Natural killer cell (primary cell): ENCODE measurements around the gene DAAM2. TPM values are rescaled to one million over a fixed set of nuclear protein-coding genes. Genes with fewer than 3 reads are reported as not detected.

ENCODE experiments used
- ATAC-seq, 3 donors: fragments of 150-1000 bp in 2 of 3; fragments of 200-7000 bp in 1 of 3; cut with Tn5 transposase; 1 replicate in 1 of 3; 2 replicates in 2 of 3; pipeline ENCODE4 v1.10.0; 2021; ENCODE audit warnings: mild to moderate bottlenecking in 2 of 3, moderate library complexity in 2 of 3
- DNase-seq, 2 donors: peaks; one replicate each; pipeline versions ENCODE4 v3.0.0 to v3.0.0-alpha.2; 2013 to 2021; ENCODE audit warnings: mixed read lengths in 1 of 2
- H3K27ac ChIP-seq: one replicate; pipeline ENCODE4 v1.5.1; 2013; ENCODE audit warnings: mild to moderate bottlenecking, low read length
- H3K27me3 ChIP-seq: one replicate; pipeline ENCODE4 v1.6.1; 2013; ENCODE audit warnings: low read length; ENCODE audit not compliant: control insufficient read depth, insufficient read depth
- H3K36me3 ChIP-seq: one replicate; pipeline ENCODE4 v1.6.1; 2013; ENCODE audit warnings: low read length; ENCODE audit not compliant: control insufficient read depth, insufficient read depth
- H3K4me1 ChIP-seq: one replicate; pipeline ENCODE4 v1.6.1; 2013; ENCODE audit warnings: low read length; ENCODE audit not compliant: control insufficient read depth, insufficient read depth
- H3K4me3 ChIP-seq: one replicate; pipeline ENCODE4 v1.5.1; 2013; ENCODE audit warnings: low read length
- H3K9me3 ChIP-seq: one replicate; pipeline ENCODE4 v1.6.1; 2013; ENCODE audit warnings: low read length; ENCODE audit not compliant: control insufficient read depth, insufficient read depth
- H3K27ac Mint-ChIP-seq, 2 donors: one replicate each; pipeline ENCODE4 v1.8.0; 2022; ENCODE audit warnings: mild to moderate bottlenecking in 2 of 2, mixed read lengths in 2 of 2, moderate library complexity in 1 of 2
- H3K27me3 Mint-ChIP-seq, 2 donors: one replicate each; pipeline ENCODE4 v1.8.0; 2022; ENCODE audit warnings: low read depth in 2 of 2, mixed read lengths in 2 of 2
- H3K36me3 Mint-ChIP-seq: one replicate; pipeline ENCODE4 v1.8.0; 2022; ENCODE audit warnings: mixed read lengths
- H3K4me1 Mint-ChIP-seq, 2 donors: one replicate each; pipeline ENCODE4 v1.8.0; 2022; ENCODE audit warnings: mixed read lengths in 2 of 2
- H3K4me3 Mint-ChIP-seq: one replicate; pipeline ENCODE4 v1.8.0; 2022; ENCODE audit warnings: mild to moderate bottlenecking, moderate library complexity, mixed read lengths
- H3K9me3 Mint-ChIP-seq, 2 donors: one replicate each; pipeline ENCODE4 v1.8.0; 2022; ENCODE audit warnings: mixed read lengths in 2 of 2
- WGBS: methylation state at CpG from one replicate; pipeline ENCODE4 v1.1.7; 2013; ENCODE audit warnings: missing lambda C conversion rate; ENCODE audit not compliant: insufficient coverage; 5-methylcytosine and 5-hydroxymethylcytosine counted together
- intact Hi-C: fragments of 100-400 bp; cut with micrococcal nuclease; formaldehyde crosslinking; loops from one replicate; pipeline ENCODE4 v1.14.2; 2022
- total RNA-seq, 4 donors: library from RNA; stranded (reverse); fragments of 120-200 nt in 1 of 4; gene quantifications; one replicate each; pipeline versions ENCODE4 v1.2.3 to v1.2.4, GENCODE V29; 2013 to 2022
- TF ChIP-seq, protein P1 (sequence below): fragments of 200-600 bp; IDR thresholded peaks from one replicate; pipeline ENCODE4 v1.8.0; 2022; ENCODE audit warnings: antibody characterized with exemption

The DAAM2 gene
- total RNA-seq, 3 donors from 2014 or later (not counting 1 experiment from before 2014, with no cell fraction given): not detected

DNA sequence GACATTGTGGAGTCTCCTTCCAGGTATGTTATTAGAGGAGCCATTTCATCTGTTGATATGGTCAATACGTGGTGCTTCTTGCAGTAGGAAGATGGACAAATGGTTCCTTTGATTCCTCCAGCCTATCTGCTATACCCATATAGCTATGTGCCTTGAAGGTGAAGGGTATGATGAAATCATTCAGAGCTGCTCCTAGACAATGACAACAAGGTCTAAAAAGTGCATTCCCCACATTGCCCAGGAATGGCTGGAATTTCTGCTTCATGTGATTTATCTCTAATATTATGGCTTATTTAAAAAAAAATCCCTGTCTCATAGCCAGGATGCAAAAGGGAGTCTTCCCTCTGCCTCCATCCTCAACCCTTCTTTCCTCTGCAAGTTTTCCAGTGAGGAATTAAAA is 14.1 kb downstream of the DAAM2 start:
- Mint-ChIP-seq H3K9me3 (no peaks in the 10 kb centered on the region), H3K36me3 (no peaks in the 10 kb centered on the region), H3K4me3 (no peak overlapping the region), H3K4me1 (no peaks in the 10 kb centered on the region), H3K27ac (no peak overlapping the region), H3K27me3 (peaks cover 20% of the 10 kb centered on the region in 2 donors)
- intact Hi-C loops: no loop called here
- no peak for DNase-seq
- H3K4me3 ChIP-seq: no peak overlapping the region
- WGBS: 60% methylated on average over 1 of the region's 1 CpG
- no peaks in the 10 kb centered on the region for H3K36me3 ChIP-seq
- H3K27me3 ChIP-seq: no peaks in the 10 kb centered on the region
- no peak overlapping the region for H3K27ac ChIP-seq
- TF ChIP-seq, protein P1, sequence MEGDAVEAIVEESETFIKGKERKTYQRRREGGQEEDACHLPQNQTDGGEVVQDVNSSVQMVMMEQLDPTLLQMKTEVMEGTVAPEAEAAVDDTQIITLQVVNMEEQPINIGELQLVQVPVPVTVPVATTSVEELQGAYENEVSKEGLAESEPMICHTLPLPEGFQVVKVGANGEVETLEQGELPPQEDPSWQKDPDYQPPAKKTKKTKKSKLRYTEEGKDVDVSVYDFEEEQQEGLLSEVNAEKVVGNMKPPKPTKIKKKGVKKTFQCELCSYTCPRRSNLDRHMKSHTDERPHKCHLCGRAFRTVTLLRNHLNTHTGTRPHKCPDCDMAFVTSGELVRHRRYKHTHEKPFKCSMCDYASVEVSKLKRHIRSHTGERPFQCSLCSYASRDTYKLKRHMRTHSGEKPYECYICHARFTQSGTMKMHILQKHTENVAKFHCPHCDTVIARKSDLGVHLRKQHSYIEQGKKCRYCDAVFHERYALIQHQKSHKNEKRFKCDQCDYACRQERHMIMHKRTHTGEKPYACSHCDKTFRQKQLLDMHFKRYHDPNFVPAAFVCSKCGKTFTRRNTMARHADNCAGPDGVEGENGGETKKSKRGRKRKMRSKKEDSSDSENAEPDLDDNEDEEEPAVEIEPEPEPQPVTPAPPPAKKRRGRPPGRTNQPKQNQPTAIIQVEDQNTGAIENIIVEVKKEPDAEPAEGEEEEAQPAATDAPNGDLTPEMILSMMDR: no peak
- H3K4me1 ChIP-seq: no peaks in the 10 kb centered on the region
- no peak for ATAC-seq
- no peaks in the 10 kb centered on the region for H3K9me3 ChIP-seq

DNA sequence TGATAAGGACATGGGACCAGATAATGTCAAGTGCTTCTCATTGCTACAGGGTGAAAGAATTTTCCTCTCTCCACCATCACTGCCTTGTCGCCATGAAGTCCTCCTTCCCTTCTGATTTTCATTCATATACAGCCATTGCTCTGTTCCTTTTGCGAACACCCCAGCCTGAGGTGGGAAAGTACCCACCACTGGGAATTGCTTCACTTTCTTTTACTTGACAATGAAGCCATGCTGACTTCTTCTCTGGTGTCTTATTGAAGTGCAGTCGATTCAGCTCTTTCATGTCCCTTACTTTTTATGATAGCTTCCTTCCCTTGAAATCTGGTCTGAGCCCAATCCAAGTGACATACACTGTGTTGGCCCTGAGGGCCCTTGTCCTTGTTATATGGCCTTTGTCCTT is 16.2 kb downstream of the DAAM2 start:
- Histone ChIP-seq H3K4me3 (no peak overlapping the region), H3K36me3 (no peaks in the 10 kb centered on the region), H3K27me3 (no peaks in the 10 kb centered on the region), H3K4me1 (no peaks in the 10 kb centered on the region), H3K9me3 (no peaks in the 10 kb centered on the region), H3K27ac (no peak overlapping the region)
- 84% methylated on average over 3 of the region's 3 CpGs for WGBS
- H3K4me3 Mint-ChIP-seq: no peak overlapping the region
- ATAC-seq (no peak), DNase-seq (no peak)
- TF ChIP-seq, protein P1: no peak
- no peaks in the 10 kb centered on the region for H3K4me1 Mint-ChIP-seq
- no peaks in the 10 kb centered on the region for H3K36me3 Mint-ChIP-seq
- peaks cover 13 to 17% of the 10 kb centered on the region in 2 donors for H3K27me3 Mint-ChIP-seq
- no peaks in the 10 kb centered on the region for H3K9me3 Mint-ChIP-seq
- no peak overlapping the region for H3K27ac Mint-ChIP-seq
- intact Hi-C loops: no loop called here

DNA sequence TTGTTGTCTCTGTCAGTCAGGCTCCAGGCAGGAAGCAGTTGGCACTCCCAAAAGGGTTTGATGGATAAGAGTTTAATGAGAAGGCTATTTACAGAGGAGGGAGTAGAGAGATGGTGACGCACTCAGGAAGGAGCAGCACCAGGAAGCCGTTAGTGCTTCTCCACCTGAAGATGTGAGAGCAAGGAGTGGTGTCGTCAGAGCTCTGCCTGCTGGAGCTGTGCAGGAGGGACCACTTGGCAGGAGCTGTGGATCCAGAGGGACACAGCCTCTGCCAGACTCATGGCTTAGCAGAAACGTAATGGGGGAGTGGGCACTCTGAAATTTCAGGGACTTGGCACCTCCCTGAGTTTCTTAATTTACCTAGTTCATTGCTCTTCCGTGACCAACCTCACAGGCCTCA is 16.8 kb downstream of the DAAM2 start:
- no peaks in the 10 kb centered on the region for H3K27me3 ChIP-seq
- no peaks in the 10 kb centered on the region for H3K36me3 Mint-ChIP-seq
- no peak overlapping the region for H3K4me3 Mint-ChIP-seq
- WGBS: 67% methylated on average over 5 of the region's 5 CpGs
- H3K36me3 ChIP-seq: no peaks in the 10 kb centered on the region
- peaks cover 13 to 17% of the 10 kb centered on the region in 2 donors for H3K27me3 Mint-ChIP-seq
- H3K9me3 Mint-ChIP-seq: no peaks in the 10 kb centered on the region
- DNase-seq (no peak), ATAC-seq (no peak)
- no peaks in the 10 kb centered on the region for H3K4me1 Mint-ChIP-seq
- H3K27ac Mint-ChIP-seq: no peak overlapping the region
- TF ChIP-seq, protein P1: no peak
- H3K27ac ChIP-seq: no peak overlapping the region
- H3K4me1 ChIP-seq: no peaks in the 10 kb centered on the region
- intact Hi-C loops: no loop called here
- no peak overlapping the region for H3K4me3 ChIP-seq
- no peaks in the 10 kb centered on the region for H3K9me3 ChIP-seq

DNA sequence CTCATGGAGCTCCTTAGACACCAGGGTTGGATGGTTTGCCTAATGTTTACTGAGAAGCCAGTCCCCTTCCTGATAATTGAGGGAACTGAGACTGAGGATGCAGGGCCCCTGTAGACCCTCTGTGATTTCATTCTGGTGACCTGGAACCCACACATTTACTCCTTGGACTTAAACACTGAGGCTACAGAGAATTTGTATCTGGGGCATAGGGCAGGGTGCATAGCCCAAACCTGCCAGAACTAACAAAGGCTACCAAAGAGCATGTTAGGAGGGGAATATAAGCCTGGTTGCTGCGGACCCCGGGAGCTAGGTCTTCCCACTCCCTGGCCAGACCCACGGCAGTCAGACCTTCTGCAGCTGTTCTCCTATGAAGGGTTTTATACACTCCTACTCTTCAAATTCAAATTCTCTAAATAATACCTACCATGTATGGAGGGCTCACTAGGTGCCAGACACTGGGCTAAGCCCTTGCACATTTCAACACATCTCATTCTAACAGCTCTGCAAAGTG is 19.7 kb downstream of the DAAM2 start:
- H3K4me1 ChIP-seq: no peaks in the 10 kb centered on the region
- Mint-ChIP-seq H3K27ac (no peak overlapping the region), H3K4me3 (no peak overlapping the region), H3K36me3 (no peaks in the 10 kb centered on the region), H3K9me3 (no peaks in the 10 kb centered on the region), H3K27me3 (peaks cover 2 to 20% of the 10 kb centered on the region in 2 donors), H3K4me1 (no peaks in the 10 kb centered on the region)
- no peaks in the 10 kb centered on the region for H3K36me3 ChIP-seq
- TF ChIP-seq, protein P1: no peak
- H3K27ac ChIP-seq: no peak overlapping the region
- no peaks in the 10 kb centered on the region for H3K27me3 ChIP-seq
- WGBS: 44% methylated on average over 3 of the region's 3 CpGs
- ATAC-seq (no peak), DNase-seq (no peak)
- no peak overlapping the region for H3K4me3 ChIP-seq
- H3K9me3 ChIP-seq: no peaks in the 10 kb centered on the region
- intact Hi-C loops: no loop called here
